Activated T-helper 1 cell treated with Interleukin-2 at 50 U/mL for 16 hours (primary cell): ENCODE data around the gene SFSWAP.

Source experiments
- DNase-seq: peaks from one replicate; pipeline ENCODE4 v3.0.0-alpha.2; 2020; ENCODE audit warnings: low read depth

Gene SFSWAP

DNA sequence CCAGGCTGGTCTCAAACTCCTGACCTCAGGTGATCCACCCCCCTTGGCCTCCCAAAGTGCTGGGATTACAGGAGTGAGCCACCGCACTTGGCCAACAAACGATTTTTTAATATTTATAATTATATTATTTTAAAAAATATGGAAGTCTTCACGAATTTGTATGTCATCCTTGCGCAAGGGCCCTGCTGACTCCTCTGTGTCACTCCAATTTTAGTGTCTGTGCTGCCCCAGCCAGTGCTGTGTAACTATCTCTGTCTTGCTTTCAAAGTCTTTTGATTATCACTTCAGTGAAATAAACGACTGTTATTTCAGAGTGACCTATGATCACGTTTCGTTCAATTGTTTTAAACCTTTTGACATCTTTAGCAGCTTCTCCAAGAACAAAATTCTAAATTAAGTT, 104.2 kb downstream of the SFSWAP start:
- DNase-seq = no peak

DNA sequence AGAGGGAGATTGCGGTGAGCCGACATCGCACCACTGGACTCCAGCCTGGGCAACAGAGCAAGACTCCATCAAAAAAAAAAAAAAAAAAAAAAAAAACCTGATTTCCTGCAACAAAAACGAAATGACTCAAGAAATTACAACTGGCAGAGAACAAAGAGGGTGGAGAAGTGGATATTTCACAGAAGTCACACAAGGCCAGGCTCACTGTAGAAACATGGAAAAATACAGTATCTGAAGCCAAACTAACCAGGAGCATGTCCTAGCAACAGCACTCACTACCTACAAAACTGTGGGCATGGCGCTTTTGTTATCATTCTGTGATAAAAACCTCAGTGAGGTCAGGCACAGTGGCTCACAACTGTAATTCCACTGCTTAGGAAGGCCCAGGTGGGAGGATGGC, 105.6 kb downstream of the SFSWAP start:
- DNase-seq = no peak

DNA sequence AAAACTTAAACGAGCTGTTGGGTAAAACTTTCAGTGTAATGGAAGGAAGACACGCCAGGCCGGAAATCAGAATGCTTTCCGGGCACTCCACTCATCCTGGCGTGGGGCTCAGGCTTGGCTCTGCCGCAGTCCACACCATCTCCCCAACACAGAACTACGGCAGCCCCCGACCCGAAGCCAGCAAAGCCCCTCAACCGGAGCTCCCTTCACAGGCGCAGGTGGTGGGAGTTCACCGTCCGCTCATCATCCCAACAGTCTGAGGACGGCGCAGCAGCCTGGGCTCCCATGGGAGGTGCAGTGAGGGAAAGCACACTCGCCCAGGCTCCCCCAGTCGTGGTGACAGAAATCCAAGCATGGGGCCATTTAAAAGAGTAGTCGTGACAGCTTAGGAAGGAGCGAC, 106.4 kb downstream of the SFSWAP start:
- DNase-seq = no peak

DNA sequence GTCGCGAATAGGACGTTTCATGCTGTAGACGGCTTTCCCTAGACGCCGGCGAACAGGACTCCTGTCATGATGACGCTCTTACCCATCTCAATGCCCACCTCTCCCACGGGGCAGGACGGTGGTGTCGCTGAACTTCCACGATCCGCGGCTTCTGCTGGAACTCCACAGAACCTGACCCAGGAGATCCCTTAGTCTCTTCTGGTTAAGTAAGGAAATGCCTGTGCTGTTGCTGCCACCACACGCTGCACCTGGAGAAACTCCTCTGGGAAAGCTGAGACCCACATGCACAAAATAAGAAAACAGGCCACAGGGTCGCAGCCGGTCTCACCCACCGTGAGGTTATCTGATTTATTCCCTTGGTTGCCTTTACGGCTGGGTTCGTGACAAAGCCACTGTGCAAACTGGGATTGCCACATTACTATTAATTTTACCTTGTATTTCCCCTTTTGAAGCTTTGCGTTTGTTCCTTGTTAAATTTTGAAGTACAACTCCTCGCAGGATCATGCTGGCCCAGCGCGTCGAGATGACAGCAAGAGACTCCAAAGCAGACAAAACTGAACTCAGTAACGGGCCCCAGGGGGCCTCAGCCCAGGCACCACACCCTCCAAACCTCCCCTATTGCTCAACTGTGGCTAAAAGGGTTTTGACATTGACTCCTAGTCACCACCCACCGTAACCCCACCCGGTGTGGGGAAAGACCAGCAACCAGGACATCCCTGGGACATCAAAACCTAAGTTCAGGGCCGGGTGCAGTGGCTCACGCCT, 108.1 kb downstream of the SFSWAP start:
- DNase-seq = no peak

DNA sequence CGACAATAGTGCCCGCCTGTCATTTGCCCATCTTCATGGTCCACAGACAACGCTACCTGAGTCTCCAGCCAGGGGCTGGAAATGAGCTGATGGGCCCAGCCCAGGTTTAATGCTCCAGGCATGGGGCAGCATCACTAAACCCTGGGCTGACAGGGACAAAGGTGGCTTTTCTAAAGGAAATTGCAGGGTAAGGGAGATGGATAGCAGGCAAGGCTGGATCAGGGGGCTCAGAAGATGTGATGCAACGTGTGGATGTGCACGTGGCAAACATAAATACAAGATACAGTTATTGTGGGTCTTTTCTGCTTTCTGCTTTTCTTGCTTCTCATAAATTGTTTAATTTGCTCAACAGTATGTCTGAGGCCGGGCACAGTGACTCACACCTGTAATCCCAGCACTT, 113.6 kb downstream of the SFSWAP start:
- no peak for DNase-seq

DNA sequence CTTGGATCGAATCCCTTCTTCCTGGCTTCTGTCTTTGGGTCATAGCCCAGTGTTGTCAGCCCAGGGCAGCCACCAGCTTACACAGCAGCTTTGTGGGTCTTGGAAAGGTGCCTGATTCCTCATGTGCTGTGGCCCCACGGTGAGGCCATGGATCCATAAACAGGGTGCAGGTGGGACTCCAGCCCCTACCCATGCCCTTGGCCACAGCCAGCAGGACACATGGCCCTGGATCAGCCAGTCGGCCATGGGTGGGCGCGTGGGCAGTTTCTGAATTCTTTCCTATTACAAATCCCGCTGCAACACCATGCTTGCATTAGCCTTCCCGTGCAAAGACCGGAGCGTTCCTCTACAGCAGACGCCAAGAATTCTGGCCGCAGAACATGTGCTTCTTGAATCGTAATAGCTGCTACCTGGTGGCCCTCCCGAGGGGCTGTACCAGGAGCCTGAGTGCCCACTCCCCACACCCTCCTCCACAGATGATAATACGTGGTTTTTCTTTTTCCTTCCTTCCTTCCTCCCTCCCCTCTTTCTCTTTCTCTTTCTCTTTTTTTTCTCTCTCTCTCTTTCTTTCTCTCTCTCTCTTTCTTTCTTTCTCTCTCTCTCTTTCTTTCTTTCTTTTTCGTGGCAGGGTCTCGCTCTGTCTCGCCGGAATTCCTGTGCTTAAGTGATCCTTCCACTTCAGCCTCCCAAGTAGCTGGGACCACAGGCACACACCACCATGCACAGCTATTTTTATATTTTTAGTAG, 114.4 kb downstream of the SFSWAP start:
- no peak for DNase-seq

DNA sequence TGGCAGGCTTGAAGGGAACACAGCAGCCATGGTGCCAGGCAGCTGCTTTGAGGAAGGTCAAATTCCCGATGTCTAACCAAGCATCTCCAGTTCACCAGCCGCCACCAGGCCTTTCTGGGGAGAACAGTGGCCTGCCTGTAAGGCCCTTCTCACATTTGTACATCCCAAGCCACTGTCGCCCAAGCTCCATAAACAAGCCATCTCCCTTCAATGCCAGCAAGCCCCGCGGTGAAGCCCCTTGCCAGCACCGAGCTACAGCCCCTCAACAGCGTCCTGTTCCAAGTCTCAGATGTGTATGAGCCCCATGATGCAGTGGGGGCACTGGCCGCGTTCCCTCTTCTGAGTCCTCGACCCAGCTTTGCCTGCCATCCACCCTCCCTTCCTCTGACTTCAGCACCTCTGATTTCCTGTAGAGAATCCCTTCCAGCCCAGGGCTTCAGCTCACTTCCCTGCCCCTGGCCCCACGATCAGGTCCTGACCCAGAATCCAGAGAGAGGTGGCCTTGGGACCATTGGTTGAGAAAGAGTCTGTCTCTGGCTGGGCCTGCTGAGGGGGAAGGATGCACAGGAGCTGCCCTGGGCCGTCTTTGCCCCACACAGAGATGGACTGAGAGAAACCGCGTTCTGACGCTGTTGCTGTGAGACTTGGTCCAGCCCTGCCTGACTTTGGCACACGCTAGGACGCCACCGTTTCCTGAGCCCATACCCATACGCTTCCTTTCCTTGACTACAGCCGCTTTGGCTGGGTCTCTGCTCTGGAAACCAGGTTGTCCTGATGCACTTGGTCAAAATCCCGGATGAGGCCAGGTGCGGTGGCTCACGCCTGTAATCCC, 115.4 kb downstream of the SFSWAP start:
- no peak for DNase-seq

DNA sequence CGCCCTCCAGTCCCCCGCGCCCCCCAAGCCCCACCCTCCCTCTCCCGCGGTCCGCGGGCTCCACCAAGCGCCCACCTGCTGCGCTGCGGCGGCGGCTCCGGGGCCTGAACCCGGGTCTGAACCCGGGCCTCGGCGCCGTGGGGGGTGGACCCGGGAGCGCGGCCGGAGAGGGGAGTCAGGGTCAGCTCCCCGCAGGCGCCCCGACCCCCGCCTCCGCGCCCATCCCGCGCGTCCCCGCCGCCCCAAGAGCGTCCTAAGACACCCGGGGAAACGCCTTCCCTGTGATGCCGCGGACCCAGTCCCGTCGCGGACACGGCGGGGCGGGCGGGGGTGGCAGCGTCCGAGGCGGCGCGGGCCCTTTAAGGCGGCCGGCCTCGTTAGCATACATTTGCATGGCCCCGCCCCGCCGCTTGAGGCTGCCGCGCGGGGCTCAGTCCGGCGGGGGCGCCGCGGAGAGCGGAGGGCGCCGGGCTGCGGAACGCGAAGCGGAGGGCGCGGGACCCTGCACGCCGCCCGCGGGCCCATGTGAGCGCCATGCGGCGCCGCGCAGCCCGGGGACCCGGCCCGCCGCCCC, 117.2 kb downstream of the SFSWAP start, which contains the start of gene MMP17:
TSS of gene MMP17 (plus strand) at position 433 of the 574 bp plus-strand sequence. CDS start at position 535, 102 bp downstream.
- peak; percentile 12 for DNase-seq

DNA sequence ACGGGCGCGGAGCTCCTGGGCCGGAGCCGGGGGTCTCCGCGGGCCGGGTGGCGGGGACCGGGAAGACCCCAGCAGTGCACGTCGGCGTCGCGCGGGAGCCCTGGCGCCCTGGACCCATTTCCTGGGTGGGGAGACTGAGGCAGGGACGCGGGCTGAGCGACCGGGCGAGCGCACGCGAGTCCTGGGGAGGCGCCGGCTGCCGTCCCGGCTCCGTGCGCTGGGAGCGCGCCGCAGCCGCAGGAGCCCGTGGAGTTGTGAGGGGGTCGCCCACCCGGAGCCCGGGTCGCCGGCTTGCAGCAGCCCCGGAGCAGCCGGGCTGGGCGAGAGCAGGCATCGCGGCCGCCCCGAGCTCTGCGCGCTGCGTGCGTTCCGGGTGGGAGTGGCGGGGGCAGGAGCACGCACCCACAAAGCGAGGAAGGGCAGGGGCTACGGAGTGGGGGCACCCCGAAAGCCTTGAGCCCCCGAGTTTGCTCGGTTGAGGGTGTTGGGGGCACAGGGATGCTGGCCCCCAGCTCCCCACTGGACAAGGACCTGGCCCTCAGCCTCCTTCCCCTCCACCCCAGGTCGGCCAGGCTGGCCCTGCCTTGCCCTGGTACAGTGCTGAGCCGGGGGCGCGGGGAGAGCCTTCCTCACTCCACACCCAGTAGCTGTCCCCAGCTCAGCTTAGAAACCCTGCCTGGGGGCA, 117.9 kb downstream of the SFSWAP start:
- DNase-seq = no peak

DNA sequence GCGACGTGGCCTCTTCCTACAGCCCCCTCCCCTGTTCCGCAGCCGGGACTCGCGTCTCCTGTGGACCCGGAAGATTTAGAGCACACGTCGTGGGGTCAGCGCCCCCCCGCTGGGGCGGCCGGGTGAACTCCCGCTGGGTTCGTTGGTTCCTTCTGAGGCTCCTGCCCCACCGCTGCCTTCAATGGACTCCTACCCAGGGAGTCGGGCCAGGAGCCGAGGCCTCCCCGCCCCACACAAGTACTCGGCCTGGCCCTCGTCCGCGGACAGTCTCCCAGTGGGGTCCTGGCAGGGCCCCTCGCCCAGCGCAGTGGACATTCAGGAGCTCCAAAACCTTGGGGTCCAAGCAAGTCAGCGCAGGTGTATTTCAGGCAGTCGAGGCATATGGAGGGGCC, 118.5 kb downstream of the SFSWAP start:
- no peak for DNase-seq

DNA sequence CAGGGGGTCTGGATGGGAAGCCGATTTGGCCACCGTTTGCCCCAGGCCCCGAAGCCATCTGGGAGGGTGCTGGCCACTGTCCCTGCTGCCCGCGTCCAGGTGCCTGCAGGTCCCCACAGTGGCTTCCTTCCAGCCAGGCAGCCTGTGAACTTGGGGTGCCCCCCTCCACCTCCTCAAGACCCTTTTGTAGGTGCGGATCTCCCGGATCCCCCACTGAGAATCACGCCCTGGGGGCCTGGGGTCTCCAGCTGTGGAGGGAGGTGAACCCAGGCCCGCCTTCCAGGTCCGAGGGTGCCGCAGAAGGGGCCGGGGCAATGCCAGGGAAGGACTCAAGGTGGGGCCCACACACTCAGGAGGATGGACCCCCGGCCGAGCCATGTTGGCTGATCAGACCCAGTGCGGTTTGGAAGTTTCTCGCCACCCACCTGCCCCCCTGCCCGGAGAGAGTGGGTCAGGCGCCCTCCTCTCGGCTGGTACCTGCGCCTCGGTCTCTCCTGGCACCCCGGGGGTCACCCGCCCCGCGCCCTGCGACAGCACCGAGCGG, 119.0 kb downstream of the SFSWAP start:
- no peak for DNase-seq

DNA sequence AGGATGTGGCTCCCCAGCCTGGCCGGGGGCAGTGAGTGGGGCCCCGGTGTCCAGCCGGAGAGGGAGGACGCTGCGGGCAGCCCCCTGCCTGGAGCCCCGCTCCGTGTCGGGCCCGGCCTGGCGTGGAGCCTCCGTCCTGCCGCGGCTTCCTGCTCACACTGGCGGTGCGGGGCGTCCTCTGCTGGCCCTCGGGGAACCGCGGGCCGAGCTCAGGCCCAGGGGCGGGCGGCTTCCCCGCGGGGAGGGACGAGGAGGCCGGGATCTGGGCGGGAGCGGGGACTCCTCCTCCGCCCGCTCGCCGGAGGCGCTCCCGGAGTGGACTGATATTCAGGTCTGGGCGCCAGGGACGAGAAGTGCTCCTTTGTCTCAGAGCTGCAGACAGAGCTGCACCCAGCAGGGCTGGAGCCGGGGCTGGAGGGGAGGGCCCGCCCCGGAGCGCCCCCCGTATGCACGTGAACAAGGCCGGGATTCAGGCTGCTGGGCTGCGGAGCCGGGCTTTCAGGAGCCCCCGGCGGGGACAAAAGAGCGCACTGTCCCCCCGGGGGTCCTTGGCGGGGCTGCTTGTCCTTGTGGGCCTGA, 119.5 kb downstream of the SFSWAP start:
- DNase-seq = no peak

DNA sequence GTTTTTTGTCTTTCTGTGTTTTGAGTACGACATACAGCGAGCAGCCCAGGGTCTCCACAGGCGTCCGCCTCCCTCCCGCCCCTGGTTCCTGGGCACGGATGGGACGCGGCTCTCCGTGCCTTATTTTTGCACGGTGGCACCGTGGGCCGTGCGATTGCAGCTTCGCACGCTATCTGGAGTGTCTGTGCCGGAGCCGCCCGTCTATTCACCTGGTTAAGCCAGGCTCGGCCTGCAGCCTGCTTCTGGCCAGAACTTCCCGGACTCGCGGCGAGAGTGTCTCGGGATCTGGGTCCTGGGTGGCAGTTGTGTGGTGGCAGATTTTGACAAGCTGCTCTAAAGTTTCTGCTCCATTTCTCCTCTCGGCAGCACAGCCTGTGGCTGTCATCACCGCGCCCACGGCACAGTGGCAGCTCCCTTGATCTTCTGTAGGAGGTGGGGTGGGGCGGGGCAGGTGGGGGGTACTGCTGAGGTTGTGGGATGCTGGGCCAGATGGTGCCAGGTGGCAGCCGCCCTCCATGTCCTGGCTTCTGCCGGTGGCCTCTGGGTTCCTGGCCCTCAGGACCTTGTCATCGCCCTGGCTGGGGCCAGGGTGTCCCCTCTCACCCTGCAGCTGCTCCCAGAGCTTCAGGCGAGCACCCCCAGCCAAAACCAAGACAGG, 120.2 kb downstream of the SFSWAP start:
- no peak for DNase-seq

DNA sequence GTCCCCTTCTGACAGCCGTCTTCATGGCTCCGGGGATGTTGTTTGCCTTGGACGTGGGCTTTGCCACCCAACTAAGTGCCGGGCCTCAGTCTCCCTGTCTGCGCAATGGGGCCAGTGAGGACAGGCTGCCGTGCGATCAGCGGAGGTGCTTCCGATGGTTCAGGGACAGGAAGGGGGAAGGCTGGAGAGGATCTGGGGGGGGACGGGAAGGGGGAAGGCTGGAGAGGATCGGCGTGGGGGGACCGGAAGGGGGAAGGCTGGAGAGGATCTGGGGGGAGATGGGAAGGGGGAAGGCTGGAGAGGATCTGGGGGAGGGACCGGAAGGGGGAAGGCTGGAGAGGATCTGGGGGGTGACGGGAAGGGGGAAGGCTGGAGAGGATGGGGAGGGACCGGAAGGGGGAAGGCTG, 120.7 kb downstream of the SFSWAP start:
- DNase-seq = no peak

DNA sequence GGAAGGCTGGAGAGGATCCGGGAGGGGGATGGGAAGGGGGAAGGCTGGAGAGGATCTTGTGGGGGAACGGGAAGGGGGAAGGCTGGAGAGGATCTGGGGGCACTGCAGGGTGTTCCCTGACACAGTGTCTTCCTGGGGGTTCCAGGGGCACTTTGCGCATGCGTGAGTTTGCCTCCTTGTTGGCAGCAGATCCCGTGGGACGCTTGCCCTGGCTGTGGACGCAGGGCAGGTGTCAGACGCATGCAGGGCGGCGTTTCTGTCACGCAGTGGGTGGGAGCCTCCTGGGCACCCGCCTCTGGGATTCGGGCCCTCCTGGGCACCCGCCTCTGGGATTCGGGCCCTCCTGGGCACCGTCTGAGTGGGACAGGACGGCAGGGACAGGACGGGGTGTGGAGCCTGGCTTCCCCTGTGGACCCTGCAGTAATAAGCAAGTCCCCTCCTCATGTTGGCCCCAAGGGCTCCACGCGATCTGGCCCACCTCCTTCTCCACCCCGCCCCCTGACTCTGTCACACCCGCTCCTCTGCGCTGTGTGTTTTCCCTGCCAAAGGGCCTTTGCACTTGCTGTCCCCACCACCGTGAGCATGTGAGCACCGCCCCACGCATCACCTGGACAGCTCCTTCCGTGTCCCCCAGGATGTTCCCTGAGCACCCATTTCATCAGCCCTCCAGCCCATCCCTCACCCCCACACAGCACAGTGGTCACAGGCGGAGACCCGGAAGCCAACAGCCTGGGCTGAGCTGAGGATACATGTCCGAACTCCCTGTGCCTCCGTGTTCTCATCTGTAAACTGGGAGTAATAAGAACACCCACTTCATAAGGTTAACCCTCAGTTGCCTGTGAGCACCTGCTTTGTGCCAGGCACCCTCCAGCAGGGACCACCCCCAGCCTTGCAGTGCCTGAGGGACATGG, 121.7 kb downstream of the SFSWAP start:
- DNase-seq = no peak

DNA sequence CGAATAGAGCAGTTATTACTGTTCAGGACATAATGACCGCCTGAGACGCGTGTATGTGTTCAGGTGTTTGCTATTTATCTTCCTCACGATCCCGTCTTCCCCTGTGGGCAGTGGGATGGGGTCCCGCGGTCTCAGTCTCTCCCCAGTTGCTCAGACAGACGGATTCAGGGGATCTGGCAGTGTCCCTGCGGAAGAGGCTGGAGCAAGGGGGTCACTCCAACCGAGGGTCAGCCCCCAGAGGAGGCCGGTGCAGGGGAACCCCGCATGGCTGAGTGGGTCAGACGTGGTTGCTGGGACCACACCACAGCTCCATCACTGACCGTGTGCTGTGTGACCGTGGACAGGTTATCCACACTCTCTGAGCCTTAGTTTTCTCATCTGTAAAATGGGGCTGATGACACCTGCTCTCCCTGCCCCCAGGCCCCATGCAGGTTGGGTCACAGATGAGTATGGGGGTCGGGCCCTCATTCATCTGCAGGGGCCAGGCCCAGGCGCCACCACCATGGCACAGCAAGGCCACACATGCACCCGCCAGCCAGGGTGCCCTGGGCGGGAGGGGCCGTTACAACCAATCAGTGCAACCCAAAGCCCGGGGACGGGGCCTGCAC, 122.5 kb downstream of the SFSWAP start:
- no peak for DNase-seq

DNA sequence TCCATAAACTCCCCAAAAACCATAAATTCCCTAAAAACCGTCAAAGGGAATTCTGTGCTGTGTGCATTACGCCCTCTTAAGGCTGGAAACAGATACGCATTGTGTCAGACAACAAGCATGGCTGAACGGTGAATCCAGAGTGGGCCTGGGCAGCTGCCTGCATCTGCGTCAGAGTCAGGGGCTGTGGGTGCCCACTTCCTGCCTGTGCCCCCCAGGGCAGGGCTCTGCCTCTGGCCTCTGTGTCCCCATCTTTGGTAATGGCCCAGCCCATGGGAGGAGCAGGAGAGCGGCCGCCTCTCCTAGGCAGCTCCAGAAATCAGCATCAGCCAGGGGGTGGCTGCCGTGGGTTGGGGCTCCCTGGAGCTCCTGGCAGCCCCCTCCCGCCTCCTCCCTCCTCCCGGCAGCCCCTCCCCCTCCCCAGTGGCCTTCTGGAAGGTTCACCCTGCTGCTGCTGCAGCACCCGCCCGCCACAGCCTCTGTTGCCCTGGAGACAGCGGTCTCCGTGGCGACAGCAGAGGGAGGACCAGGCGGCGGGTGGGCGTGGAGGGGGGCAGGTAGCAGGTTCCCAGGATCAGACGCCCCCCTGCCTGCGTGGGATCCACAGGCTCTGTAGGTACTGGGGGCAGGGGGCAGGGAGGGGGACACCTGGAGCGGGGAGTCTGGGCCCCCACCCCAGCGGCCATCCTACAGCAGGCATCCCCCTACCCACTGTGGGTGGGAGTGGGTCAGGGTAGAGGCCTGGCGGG, 123.2 kb downstream of the SFSWAP start:
- no peak for DNase-seq
